HG03521 (cell line): Measurements from ENCODE around the gene ARHGAP20.

ENCODE experiments used
- ATAC-seq: cut with Tn5 transposase; IDR thresholded peaks from one replicate; pipeline ENCODE4 v1.9.1; 2021; ENCODE audit warnings: mild to moderate bottlenecking, moderate library complexity; ENCODE audit not compliant: unreplicated experiment

ARHGAP20 gene

GRCh38 chr11:110530900-110531741, 181.1 kb downstream of the ARHGAP20 start:
- no peak for ATAC-seq

- ATAC-seq = no peak
Observed at GRCh38 chr11:110529043-110529442, 183.2 kb downstream of the ARHGAP20 start.

- no peak for ATAC-seq
Observed at GRCh38 chr11:110527146-110527545, 185.1 kb downstream of the ARHGAP20 start.
